ENCODE results near the gene REEP2. TPM values are rescaled to one million over a fixed set of nuclear protein-coding genes. Genes with fewer than 3 reads are reported as not detected.

Gene REEP2
- total RNA-seq, 3 donors from 2014 or later (not counting 1 experiment from before 2014, with no cell fraction given): 0.28 to 0.79 (median 0.66) TPM

DNA sequence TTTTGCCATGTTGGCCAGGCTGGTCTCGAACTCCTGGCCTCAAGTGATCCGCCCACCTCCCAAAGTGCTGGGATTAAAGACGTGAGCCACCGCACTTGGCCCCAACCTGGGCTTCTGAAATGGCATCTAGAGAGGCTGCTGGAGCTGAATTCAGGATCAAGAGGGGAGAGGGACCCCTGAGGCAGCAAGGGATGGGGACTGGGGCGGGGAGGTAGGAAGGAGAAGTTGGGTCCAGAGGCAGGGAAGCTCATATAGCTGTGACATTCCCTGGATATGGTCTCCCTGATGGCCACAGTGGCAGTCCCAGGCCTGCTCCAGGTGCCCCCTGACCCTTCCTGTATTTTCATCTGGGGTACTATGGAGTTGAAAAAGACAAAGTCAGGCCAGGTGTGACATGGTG, 12.1 kb downstream of the REEP2 start:
- H3K27me3 ChIP-seq (ENCODE audit: control insufficient read depth, insufficient read depth, low read length): no peaks in the 10 kb centered on the region
- no peaks in the 10 kb centered on the region for H3K9me3 ChIP-seq (ENCODE audit: control insufficient read depth, insufficient read depth, low read length)
- no peak overlapping the region for H3K4me3 ChIP-seq (ENCODE audit: low read length)
- TF ChIP-seq, protein P1, sequence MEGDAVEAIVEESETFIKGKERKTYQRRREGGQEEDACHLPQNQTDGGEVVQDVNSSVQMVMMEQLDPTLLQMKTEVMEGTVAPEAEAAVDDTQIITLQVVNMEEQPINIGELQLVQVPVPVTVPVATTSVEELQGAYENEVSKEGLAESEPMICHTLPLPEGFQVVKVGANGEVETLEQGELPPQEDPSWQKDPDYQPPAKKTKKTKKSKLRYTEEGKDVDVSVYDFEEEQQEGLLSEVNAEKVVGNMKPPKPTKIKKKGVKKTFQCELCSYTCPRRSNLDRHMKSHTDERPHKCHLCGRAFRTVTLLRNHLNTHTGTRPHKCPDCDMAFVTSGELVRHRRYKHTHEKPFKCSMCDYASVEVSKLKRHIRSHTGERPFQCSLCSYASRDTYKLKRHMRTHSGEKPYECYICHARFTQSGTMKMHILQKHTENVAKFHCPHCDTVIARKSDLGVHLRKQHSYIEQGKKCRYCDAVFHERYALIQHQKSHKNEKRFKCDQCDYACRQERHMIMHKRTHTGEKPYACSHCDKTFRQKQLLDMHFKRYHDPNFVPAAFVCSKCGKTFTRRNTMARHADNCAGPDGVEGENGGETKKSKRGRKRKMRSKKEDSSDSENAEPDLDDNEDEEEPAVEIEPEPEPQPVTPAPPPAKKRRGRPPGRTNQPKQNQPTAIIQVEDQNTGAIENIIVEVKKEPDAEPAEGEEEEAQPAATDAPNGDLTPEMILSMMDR (IDR thresholded peaks at IDR 0.05): no peak
- Mint-ChIP-seq H3K4me1 (peaks cover 5 to 6% of the 10 kb centered on the region in 2 donors), H3K36me3 (no peaks in the 10 kb centered on the region), H3K27me3 (ENCODE audit: low read depth in 2 of 2) (peaks cover 0 to 4% of the 10 kb centered on the region in 2 donors), H3K27ac (no peak overlapping the region), H3K4me3 (no peak overlapping the region), H3K9me3 (no peaks in the 10 kb centered on the region)
- H3K36me3 ChIP-seq (ENCODE audit: control insufficient read depth, insufficient read depth, low read length): no peaks in the 10 kb centered on the region
- ATAC-seq: no peak
- H3K27ac ChIP-seq (ENCODE audit: low read length): no peak overlapping the region
- intact Hi-C loops (cut with micrococcal nuclease): loop anchor here (1.0 kb wide), 1 partner anchor 52 kb away; no protein-coding TSS in a partner anchor
- peaks cover 9% of the 10 kb centered on the region for H3K4me1 ChIP-seq (ENCODE audit: control insufficient read depth, insufficient read depth, low read length)
- DNase-seq: no peak
- 89% methylated on average over 5 of the region's 5 CpGs for WGBS (ENCODE audit: insufficient coverage)

- no peak for ATAC-seq
- H3K27ac ChIP-seq (ENCODE audit: low read length): no peak overlapping the region
- H3K9me3 Mint-ChIP-seq: no peaks in the 10 kb centered on the region
Observed at GRCh38 chr5:138452720-138453119, 13.9 kb downstream of the REEP2 start.

DNA sequence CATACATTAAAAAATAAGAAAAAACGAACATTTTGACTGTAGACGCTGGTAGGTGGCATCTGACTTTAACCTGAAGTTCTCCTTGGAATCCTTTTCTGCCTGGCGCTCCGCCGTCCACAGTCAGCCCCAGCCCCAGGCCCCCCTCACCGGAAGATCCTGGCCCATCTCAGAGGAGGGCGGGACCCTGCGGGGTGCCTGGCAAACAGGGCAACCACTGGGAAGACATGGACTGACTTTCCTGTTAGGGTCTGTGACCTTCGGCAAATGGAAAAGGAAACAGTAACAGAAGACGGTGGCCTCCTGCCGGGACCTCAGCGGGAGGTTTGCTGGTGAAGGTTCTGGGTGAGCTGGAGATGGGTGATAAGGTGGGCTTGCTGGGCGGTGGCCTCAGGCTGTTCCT, 14.7 kb downstream of the REEP2 start:
- Histone ChIP-seq H3K27ac (ENCODE audit: low read length) (no peak overlapping the region), H3K4me3 (ENCODE audit: low read length) (no peak overlapping the region), H3K36me3 (ENCODE audit: control insufficient read depth, insufficient read depth, low read length) (no peaks in the 10 kb centered on the region), H3K4me1 (ENCODE audit: control insufficient read depth, insufficient read depth, low read length) (peaks cover 18% of the 10 kb centered on the region), H3K27me3 (ENCODE audit: control insufficient read depth, insufficient read depth, low read length) (no peaks in the 10 kb centered on the region), H3K9me3 (ENCODE audit: control insufficient read depth, insufficient read depth, low read length) (no peaks in the 10 kb centered on the region)
- H3K27me3 Mint-ChIP-seq (ENCODE audit: low read depth in 2 of 2): no peaks in the 10 kb centered on the region
- ATAC-seq (no peak), DNase-seq (no peak)
- no peaks in the 10 kb centered on the region for H3K36me3 Mint-ChIP-seq
- intact Hi-C loops (cut with micrococcal nuclease): no loop called here
- no peak overlapping the region for H3K4me3 Mint-ChIP-seq
- WGBS (ENCODE audit: insufficient coverage): 95% methylated on average over 13 of the region's 13 CpGs
- no peak overlapping the region for H3K27ac Mint-ChIP-seq
- no peaks in the 10 kb centered on the region for H3K9me3 Mint-ChIP-seq
- H3K4me1 Mint-ChIP-seq: peaks cover 12 to 23% of the 10 kb centered on the region in 2 donors
- TF ChIP-seq, protein P1 (IDR thresholded peaks at IDR 0.05): no peak

More at GRCh38 chr5:138452720-138453119, 13.9 kb downstream of the REEP2 start:
- Mint-ChIP-seq H3K36me3 (no peaks in the 10 kb centered on the region), H3K4me1 (peaks cover 6 to 14% of the 10 kb centered on the region in 2 donors), H3K4me3 (no peak overlapping the region), H3K27ac (no peak overlapping the region), H3K27me3 (ENCODE audit: low read depth in 2 of 2) (peaks cover 0 to 4% of the 10 kb centered on the region in 2 donors)
- no peaks in the 10 kb centered on the region for H3K36me3 ChIP-seq (ENCODE audit: control insufficient read depth, insufficient read depth, low read length)
- DNase-seq: no peak
- no peaks in the 10 kb centered on the region for H3K9me3 ChIP-seq (ENCODE audit: control insufficient read depth, insufficient read depth, low read length)
- TF ChIP-seq, protein P1 (IDR thresholded peaks at IDR 0.05): no peak
- 94% methylated on average over 5 of the region's 6 CpGs for WGBS (ENCODE audit: insufficient coverage)
- H3K27me3 ChIP-seq (ENCODE audit: control insufficient read depth, insufficient read depth, low read length): no peaks in the 10 kb centered on the region
- H3K4me3 ChIP-seq (ENCODE audit: low read length): no peak overlapping the region
- peaks cover 10% of the 10 kb centered on the region for H3K4me1 ChIP-seq (ENCODE audit: control insufficient read depth, insufficient read depth, low read length)
- intact Hi-C loops (cut with micrococcal nuclease): no loop called here

DNA sequence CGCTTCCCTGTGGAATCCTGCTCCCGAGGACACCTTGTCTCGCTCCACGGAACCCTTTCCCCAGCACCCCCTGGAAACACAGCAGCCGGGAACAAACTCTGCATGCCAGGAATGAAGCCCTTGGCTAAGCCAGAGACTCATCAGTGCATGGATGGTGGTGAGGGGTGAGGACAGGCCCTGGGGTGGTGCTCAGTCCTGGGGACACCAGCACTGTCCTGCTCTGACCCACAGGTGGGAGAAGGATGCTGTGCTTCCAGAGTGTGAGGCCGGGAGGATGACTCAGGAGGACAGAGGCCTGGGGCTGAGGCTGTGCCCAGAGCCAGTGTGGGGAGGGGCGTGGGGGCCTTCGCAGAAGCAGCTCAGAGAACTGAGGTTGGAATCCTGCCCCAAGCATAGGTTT, 15.3 kb downstream of the REEP2 start:
- TF ChIP-seq, protein P1 (IDR thresholded peaks at IDR 0.05): no peak
- DNase-seq: no peak
- H3K4me3 ChIP-seq (ENCODE audit: low read length): no peak overlapping the region
- H3K27me3 Mint-ChIP-seq (ENCODE audit: low read depth in 2 of 2): no peaks in the 10 kb centered on the region
- no peak overlapping the region for H3K27ac Mint-ChIP-seq
- H3K4me3 Mint-ChIP-seq: no peak overlapping the region
- no peaks in the 10 kb centered on the region for H3K9me3 ChIP-seq (ENCODE audit: control insufficient read depth, insufficient read depth, low read length)
- peaks cover 17 to 28% of the 10 kb centered on the region in 2 donors for H3K4me1 Mint-ChIP-seq
- H3K36me3 ChIP-seq (ENCODE audit: control insufficient read depth, insufficient read depth, low read length): no peaks in the 10 kb centered on the region
- H3K9me3 Mint-ChIP-seq: no peaks in the 10 kb centered on the region
- ATAC-seq: no peak
- H3K27ac ChIP-seq (ENCODE audit: low read length): no peak overlapping the region
- intact Hi-C loops (cut with micrococcal nuclease): no loop called here
- no peaks in the 10 kb centered on the region for H3K27me3 ChIP-seq (ENCODE audit: control insufficient read depth, insufficient read depth, low read length)
- no peaks in the 10 kb centered on the region for H3K36me3 Mint-ChIP-seq
- H3K4me1 ChIP-seq (ENCODE audit: control insufficient read depth, insufficient read depth, low read length): peaks cover 24% of the 10 kb centered on the region
- WGBS (ENCODE audit: insufficient coverage): 86% methylated on average over 8 of the region's 8 CpGs

All from natural killer cell (primary cell).